ACC112 (cell line): Measurements from ENCODE around the gene CCDC8.
"Not testable (repeated sequence)": the region's sequence is repeated elsewhere in the genome, so short reads cannot be mapped to it uniquely, and the experiment has no call there.

Experiments
- H2AFZ ChIP-seq: fragments of 200-600 bp; sonication (generic); one replicate; pipeline ENCODE4 v1.6.0; 2017; ENCODE audit warnings: antibody characterized with exemption, low read length; ENCODE audit not compliant: unreplicated experiment
- H3K27ac ChIP-seq: fragments of 200-600 bp; sonication (generic); 2 replicates; pipeline ENCODE4 v1.5.1; 2014; ENCODE audit warnings: low read depth, mild to moderate bottlenecking, antibody characterized with exemption, low read length, moderate library complexity
- H3K27me3 ChIP-seq: fragments of 200-600 bp; sonication (generic); 2 replicates; pipeline ENCODE4 v1.6.1; 2014; ENCODE audit warnings: mild to moderate bottlenecking, antibody characterized with exemption, low read length, moderate library complexity, mixed read lengths; ENCODE audit not compliant: insufficient read depth
- H3K36me3 ChIP-seq: fragments of 200-600 bp; sonication (generic); 2 replicates; pipeline ENCODE4 v1.6.1; 2016; ENCODE audit warnings: mild to moderate bottlenecking, antibody characterized with exemption, low read length, moderate library complexity, mixed read lengths; ENCODE audit not compliant: insufficient read depth
- H3K4me1 ChIP-seq: fragments of 200-600 bp; sonication (generic); one replicate; pipeline ENCODE4 v1.6.1; 2016; ENCODE audit warnings: low read length, mixed read lengths; ENCODE audit not compliant: insufficient read depth, unreplicated experiment, control insufficient read depth
- H3K4me3 ChIP-seq: fragments of 200-600 bp; sonication (generic); 2 replicates; pipeline ENCODE4 v1.5.1; 2014; ENCODE audit warnings: mild to moderate bottlenecking, low read depth, low read length
- H3K79me2 ChIP-seq: fragments of 200-600 bp; sonication (generic); one replicate; pipeline ENCODE4 v1.6.0; 2016; ENCODE audit warnings: low read length; ENCODE audit not compliant: control insufficient read depth, unreplicated experiment, insufficient read depth

The CCDC8 gene

GRCh38 chr19:46414899-46415298 lies 1.5 kb upstream of the CCDC8 start:
- not testable (repeated sequence) for H3K79me2 ChIP-seq, H3K36me3 ChIP-seq, H3K4me3 ChIP-seq, H3K27ac ChIP-seq, H2AFZ ChIP-seq, H3K4me1 ChIP-seq
- H3K27me3 ChIP-seq = peaks cover 12% of the 10 kb centered on the region; the same call in 1 of the 2 replicates

DNA sequence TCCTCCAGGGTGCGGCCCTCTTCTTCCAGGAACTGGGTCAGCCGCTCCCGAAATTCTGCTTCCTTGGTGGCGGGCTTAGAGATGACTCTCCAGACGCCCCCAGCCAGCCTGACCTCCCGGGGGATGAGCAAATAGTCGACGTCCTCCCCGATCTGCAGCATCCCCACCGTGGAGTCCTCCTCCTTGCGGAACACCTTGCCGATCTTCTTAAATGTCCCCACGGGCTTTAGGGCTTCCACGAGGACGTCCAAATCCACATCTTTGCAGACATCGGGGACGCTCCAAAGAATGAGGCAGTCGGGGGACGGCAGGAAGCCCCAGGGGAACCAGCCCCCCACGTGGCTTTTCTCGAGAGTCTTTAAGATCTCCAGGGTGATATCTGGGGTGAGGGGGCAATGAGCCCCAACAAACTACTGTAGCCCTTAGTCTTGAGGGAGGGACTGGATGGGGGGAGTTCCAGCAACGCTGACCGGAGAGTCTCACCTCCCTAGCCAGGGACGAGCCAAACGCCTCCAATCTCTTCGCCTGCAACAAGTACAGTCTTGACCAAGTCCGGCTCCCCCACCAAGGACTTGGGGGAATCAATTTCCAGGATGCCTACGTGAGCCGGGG lies 608 bp downstream of the CCDC8 start:
- peaks cover 5% of the 10 kb centered on the region for H3K4me1 ChIP-seq
- no peak overlapping the region for H3K27ac ChIP-seq
- peak overlapping the region; percentile 77 for H3K4me3 ChIP-seq

GRCh38 chr19:46411925-46412649 lies 1.3 kb downstream of the CCDC8 start:
- peak overlapping the region; percentile 77 for H3K4me3 ChIP-seq
- no peak overlapping the region for H3K27ac ChIP-seq
- H3K36me3 ChIP-seq = no peaks in the 10 kb centered on the region
- peaks cover 12% of the 10 kb centered on the region; the same call in 1 of the 2 replicates for H3K27me3 ChIP-seq
- no peak overlapping the region for H2AFZ ChIP-seq
- H3K79me2 ChIP-seq = peaks cover 8% of the 10 kb centered on the region
- peaks cover 5% of the 10 kb centered on the region for H3K4me1 ChIP-seq

More for the DNA sequence above, 608 bp downstream of the CCDC8 start:
- Histone ChIP-seq H3K27me3 (peaks cover 12% of the 10 kb centered on the region; the same call in 1 of the 2 replicates), H3K36me3 (no peaks in the 10 kb centered on the region), H3K79me2 (peaks cover 8% of the 10 kb centered on the region), H2AFZ (no peak overlapping the region)

GRCh38 chr19:46411088-46411924 lies 2.1 kb downstream of the CCDC8 start:
- Histone ChIP-seq H3K27me3 (peaks cover 12% of the 10 kb centered on the region; the same call in 1 of the 2 replicates), H2AFZ (no peak overlapping the region), H3K36me3 (no peaks in the 10 kb centered on the region), H3K4me1 (peaks cover 5% of the 10 kb centered on the region), H3K79me2 (peaks cover 8% of the 10 kb centered on the region), H3K27ac (no peak overlapping the region), H3K4me3 (peak overlapping the region; percentile 77)

DNA sequence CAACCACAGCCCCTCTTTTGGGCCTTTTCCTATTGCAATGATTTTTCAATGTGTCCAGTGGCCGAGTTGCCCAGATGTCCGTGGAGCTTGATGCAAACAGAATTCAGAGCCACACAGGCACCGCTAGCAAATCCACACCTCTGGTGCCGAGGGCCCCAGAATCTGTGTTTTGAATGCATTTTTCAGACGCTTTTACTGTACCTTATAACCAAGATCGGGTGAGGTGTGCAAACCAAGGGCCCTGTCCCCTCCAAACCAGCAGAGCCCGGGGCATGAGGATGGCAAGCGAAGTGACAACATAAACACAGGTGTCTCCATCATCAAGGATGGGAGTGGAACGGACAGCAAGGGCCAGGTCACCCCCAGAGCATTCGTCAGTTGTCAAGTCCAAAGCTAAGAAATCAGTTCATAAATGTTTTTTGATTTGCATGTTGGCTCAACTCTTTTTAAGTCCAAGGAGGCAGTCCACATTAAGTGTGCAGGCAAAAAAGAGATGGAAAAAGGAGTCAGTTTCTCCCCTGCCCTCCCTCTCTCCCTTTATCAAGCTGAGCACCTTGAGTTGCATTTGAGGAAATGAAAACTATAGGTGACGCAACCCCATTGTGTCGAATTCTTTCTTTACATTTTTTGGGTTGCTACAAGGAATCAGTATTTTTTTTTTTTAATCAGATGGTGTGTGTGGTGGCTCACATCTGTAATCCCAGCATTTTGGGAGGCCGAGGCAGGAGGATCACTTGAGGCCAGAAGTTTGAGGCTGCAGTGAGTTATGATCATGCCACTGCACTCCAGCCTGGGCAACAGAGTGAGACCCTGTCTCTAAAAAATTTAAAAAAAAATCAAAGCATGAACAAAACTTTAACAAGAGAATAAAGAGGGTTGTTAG lies 2.9 kb downstream of the CCDC8 start:
- peaks cover 8% of the 10 kb centered on the region for H3K79me2 ChIP-seq
- no peaks in the 10 kb centered on the region for H3K36me3 ChIP-seq
- no peak overlapping the region for H3K4me3 ChIP-seq
- no peak overlapping the region for H2AFZ ChIP-seq
- no peak overlapping the region for H3K27ac ChIP-seq
- peaks cover 5% of the 10 kb centered on the region for H3K4me1 ChIP-seq
- peaks cover 12% of the 10 kb centered on the region; the same call in 1 of the 2 replicates for H3K27me3 ChIP-seq

DNA sequence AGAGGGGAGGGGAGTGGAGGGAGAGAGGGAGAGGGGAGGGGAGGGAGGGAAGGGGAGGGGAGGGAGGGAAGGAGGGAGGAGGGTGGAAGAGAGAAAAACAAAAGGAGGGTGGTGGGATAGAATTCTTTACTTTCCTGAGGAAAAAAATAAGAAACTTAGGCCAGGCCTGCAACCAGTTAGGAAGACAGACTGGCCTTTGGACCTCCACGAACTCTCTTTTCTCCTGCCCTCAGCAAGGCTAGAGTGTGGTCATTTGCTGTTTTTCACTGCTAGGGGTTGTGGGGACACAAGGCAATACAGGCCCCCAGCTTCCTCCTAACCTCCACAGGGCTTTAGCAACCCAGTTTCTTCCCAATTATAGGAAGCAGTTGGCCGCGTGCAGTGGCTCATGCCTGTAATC lies 4.2 kb downstream of the CCDC8 start:
- peaks cover 12% of the 10 kb centered on the region; the same call in 1 of the 2 replicates for H3K27me3 ChIP-seq
- H3K36me3 ChIP-seq = no peaks in the 10 kb centered on the region
- H3K79me2 ChIP-seq = peaks cover 8% of the 10 kb centered on the region
- no peak overlapping the region for H3K27ac ChIP-seq
- H2AFZ ChIP-seq = no peak overlapping the region
- peaks cover 5% of the 10 kb centered on the region for H3K4me1 ChIP-seq
- no peak overlapping the region for H3K4me3 ChIP-seq

DNA sequence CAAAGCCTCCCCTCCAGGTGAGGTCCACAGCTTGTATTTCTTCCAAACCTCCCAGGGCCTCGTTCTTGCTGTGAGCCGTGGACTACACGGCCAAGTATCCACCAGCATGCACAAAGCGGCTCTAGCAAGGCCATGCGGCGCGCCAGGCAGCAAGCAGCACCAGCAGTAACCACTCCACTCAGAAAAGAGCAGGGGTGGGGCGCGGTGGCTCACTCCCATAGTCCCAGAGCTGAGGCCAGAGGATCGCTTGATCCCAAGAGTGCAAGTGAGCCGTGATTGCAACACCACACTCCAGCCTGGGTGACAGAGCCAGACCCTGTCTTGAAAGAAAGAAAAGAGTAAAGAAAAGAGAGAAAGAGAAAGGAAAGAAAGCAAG lies 4.7 kb downstream of the CCDC8 start:
- H3K4me3 ChIP-seq = 0 out of 2 replicates have a peak overlapping the region, but pooled peaks have one; percentile 21
- H3K79me2 ChIP-seq = peaks cover 8% of the 10 kb centered on the region
- peaks cover 12% of the 10 kb centered on the region; the same call in 1 of the 2 replicates for H3K27me3 ChIP-seq
- H3K27ac ChIP-seq = no peak overlapping the region
- H2AFZ ChIP-seq = no peak overlapping the region
- H3K4me1 ChIP-seq = peaks cover 5% of the 10 kb centered on the region
- no peaks in the 10 kb centered on the region for H3K36me3 ChIP-seq

DNA sequence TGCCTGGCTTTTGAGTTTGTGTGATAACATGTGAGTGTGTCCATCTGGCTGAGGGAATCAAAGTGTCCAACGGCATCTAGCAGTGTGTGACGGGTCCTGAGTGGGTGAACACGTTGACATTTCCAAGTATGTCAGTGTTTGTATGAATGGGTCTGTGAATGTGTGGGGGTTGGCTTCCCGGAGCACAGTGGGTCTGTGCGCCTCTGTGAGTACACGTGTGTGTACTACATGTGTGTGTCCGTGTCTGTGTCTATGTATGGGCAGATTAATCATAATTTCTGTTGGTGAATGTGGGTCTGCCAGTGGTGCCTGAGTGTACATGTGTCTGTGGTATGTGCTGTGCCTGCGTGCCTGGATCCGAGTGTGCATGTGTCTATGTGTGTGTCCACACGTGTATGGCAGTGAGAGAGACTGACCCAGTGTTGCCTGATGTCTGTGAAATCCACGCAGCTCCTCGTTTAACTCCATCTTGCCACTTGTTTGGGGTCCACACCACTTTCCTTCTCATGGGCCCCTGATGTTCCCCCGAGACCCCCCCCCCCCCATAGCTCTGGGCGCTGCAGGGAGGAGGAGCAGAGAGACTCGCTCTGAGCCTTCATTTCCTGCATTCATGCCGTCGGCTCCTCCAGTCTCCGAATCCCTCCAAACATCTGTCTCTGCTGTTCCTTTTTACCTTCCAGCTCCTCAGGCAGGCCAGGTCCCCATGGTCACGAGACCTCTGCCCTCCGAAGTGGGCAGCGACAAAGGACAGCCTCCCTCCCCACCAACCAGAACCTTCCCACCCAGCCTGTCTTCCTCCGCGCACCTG lies 5.3 kb downstream of the CCDC8 start:
- peaks cover 11% of the 10 kb centered on the region; the same call in 1 of the 2 replicates for H3K27me3 ChIP-seq
- H3K4me3 ChIP-seq = 0 out of 2 replicates have a peak overlapping the region, but pooled peaks have one; percentile 21
- no peak overlapping the region for H2AFZ ChIP-seq
- H3K36me3 ChIP-seq = no peaks in the 10 kb centered on the region
- H3K4me1 ChIP-seq = peaks cover 5% of the 10 kb centered on the region
- H3K27ac ChIP-seq = no peak overlapping the region
- peaks cover 8% of the 10 kb centered on the region for H3K79me2 ChIP-seq

- H3K27ac ChIP-seq = no peak overlapping the region
- no peak overlapping the region for H2AFZ ChIP-seq
- H3K4me3 ChIP-seq = no peak overlapping the region
- H3K27me3 ChIP-seq = peaks cover under 1% of the 10 kb centered on the region; the same call in 1 of the 2 replicates
- H3K4me1 ChIP-seq = peaks cover 5% of the 10 kb centered on the region
- H3K36me3 ChIP-seq = no peaks in the 10 kb centered on the region
- peaks cover 4% of the 10 kb centered on the region for H3K79me2 ChIP-seq
Observed at GRCh38 chr19:46406976-46407375, 6.4 kb downstream of the CCDC8 start.
